NCI-H1436 (cell line): Measurements from ENCODE around the gene CNTF.
"Not testable (repeated sequence)": the region's sequence is repeated elsewhere in the genome, so short reads cannot be mapped to it uniquely, and the experiment has no call there.

Experiments
- DNase-seq: peaks from one replicate; lab custom pipeline; 2025; lab: John Stamatoyannopoulos, UW

The CNTF gene

GRCh38 chr11:58622344-58622743 is at the start of gene CNTF:
TSS of gene CNTF (plus strand) at chr11:58622665. CDS start at chr11:58622753, 88 bp downstream.
- no peak for DNase-seq

GRCh38 chr11:58572906-58573305 is 49.6 kb upstream of the CNTF start:
- not testable (repeated sequence) for DNase-seq

- DNase-seq = no peak
These were observed 48.9 kb upstream of the CNTF start for GRCh38 chr11:58573451-58574104.

GRCh38 chr11:58574881-58575280 is 47.6 kb upstream of the CNTF start:
- no peak for DNase-seq

GRCh38 chr11:58575377-58576020 is 47.0 kb upstream of the CNTF start, which contains the start of gene LPXN:
TSS of gene LPXN (minus strand) at chr11:58575856. CDS start at chr11:58575772, 84 bp downstream.
- DNase-seq = no peak

- DNase-seq = no peak
These were observed 45.5 kb upstream of the CNTF start for GRCh38 chr11:58576887-58577471.

- DNase-seq = no peak
These were observed 44.8 kb upstream of the CNTF start for GRCh38 chr11:58577555-58578135.

GRCh38 chr11:58578136-58578634 is 44.3 kb upstream of the CNTF start:
- DNase-seq = peak; percentile 94

- DNase-seq = peak; percentile 97
These were observed 43.8 kb upstream of the CNTF start, which contains the start of gene ZFP91 for GRCh38 chr11:58578635-58579191. TSS of gene ZFP91 (plus strand) at chr11:58579063. CDS start at chr11:58579282, 219 bp downstream.

- peak; percentile 83 for DNase-seq
These were observed 43.0 kb upstream of the CNTF start for GRCh38 chr11:58579192-58580129.

GRCh38 chr11:58580311-58580710 is 42.2 kb upstream of the CNTF start:
- DNase-seq = no peak

- no peak for DNase-seq
These were observed 40.0 kb upstream of the CNTF start for GRCh38 chr11:58582437-58582836.

GRCh38 chr11:58586998-58587397 is 35.5 kb upstream of the CNTF start:
- no peak for DNase-seq

GRCh38 chr11:58591659-58592058 is 30.8 kb upstream of the CNTF start:
- no peak for DNase-seq

GRCh38 chr11:58592760-58593472 is 29.5 kb upstream of the CNTF start:
- DNase-seq = peak; percentile 59

GRCh38 chr11:58594826-58595225 is 27.6 kb upstream of the CNTF start:
- DNase-seq = no peak

- no peak for DNase-seq
These were observed 25.8 kb upstream of the CNTF start for GRCh38 chr11:58596621-58597020.

GRCh38 chr11:58597486-58598144 is 24.9 kb upstream of the CNTF start:
- DNase-seq = no peak

- no peak for DNase-seq
These were observed 22.0 kb upstream of the CNTF start for GRCh38 chr11:58600510-58600909.
